Choroid plexus epithelial cell (primary cell): ENCODE results near the gene RPL15.
A peak's percentile ranks its signal among the peaks of the same experiment; 100 is the strongest.

Experiments used
- DNase-seq: peaks from one replicate; pipeline ENCODE4 v3.0.0-alpha.2; 2010; ENCODE audit warnings: low read depth
- H3K4me3 ChIP-seq: 2 replicates; pipeline ENCODE4 v1.5.1; 2011; ENCODE audit warnings: low read depth, mild to moderate bottlenecking, control low read depth, low read length, moderate library complexity
- TF ChIP-seq, protein P1 (sequence below): conservative IDR thresholded peaks from 2 replicates; pipeline ENCODE4 v1.5.1; 2011; ENCODE audit warnings: low read depth, mild to moderate bottlenecking, control low read depth, inconsistent platforms, low read length, moderate library complexity

Gene RPL15

DNA sequence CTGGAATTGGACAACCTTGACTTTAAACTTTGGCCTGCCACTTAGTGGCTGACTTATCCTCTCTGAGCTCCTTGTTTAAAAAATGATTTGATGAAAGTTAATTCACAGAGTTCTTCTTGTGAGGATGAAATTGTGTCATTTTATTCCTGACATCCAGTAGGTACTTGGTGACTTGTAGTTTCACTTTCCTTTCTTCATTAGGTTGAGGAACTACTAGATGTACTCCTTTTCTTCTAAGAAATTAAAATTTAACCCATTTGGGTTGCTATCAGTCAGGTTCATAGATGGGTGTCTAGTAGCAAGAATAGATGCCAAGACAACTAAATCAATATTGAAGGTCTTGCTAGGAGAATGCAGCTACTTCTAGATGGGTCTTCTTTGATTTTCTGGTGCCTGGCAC lies 33.4 kb downstream of the RPL15 start:
- TF ChIP-seq, protein P1, sequence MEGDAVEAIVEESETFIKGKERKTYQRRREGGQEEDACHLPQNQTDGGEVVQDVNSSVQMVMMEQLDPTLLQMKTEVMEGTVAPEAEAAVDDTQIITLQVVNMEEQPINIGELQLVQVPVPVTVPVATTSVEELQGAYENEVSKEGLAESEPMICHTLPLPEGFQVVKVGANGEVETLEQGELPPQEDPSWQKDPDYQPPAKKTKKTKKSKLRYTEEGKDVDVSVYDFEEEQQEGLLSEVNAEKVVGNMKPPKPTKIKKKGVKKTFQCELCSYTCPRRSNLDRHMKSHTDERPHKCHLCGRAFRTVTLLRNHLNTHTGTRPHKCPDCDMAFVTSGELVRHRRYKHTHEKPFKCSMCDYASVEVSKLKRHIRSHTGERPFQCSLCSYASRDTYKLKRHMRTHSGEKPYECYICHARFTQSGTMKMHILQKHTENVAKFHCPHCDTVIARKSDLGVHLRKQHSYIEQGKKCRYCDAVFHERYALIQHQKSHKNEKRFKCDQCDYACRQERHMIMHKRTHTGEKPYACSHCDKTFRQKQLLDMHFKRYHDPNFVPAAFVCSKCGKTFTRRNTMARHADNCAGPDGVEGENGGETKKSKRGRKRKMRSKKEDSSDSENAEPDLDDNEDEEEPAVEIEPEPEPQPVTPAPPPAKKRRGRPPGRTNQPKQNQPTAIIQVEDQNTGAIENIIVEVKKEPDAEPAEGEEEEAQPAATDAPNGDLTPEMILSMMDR, result no peak

DNA sequence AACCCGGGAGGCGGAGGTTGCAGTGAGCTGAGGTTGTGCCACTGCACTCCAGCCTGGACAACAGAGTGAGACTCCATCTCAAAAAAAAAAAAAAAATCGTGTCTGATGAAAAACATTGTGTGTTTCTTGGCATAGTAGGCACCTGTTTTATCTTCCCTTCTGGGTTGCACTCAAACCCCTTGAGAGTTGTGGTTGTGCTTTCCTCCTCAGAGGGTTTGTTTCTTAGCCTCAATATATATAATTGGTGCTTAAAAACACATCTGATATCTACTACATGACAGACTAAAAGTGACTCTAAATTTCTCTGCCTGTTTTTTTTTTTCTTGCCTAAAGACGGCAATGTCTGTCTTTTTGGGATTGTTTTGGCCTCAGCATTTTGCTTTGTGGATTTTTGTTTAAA lies 35.7 kb downstream of the RPL15 start:
- DNase-seq, result no peak
- H3K4me3 ChIP-seq, result no peak overlapping the region
- TF ChIP-seq, protein P1, result no peak

More for the DNA sequence above, 33.4 kb downstream of the RPL15 start:
- no peak for DNase-seq
- H3K4me3 ChIP-seq, result no peak overlapping the region

DNA sequence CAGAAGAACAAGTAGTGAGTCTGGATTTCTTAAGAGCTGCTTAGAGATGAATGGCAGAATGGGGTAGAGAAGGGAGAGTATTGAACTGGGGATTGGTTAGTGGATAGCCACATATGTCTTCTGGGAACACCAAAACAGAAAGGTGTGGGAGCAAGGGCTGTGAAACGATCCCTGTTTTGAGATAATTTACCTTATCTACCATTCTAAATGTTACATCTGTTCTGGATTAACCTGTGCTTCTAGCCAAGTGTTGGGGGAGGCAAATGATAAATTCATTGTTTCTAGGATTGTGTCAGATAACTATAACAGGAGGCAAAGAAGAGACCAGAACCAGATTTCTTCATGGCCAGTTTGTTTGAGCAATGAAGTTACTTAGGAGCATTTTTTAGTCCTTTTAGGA lies 36.6 kb downstream of the RPL15 start:
- no peak for DNase-seq
- TF ChIP-seq, protein P1, result no peak
- H3K4me3 ChIP-seq, result no peak overlapping the region

DNA sequence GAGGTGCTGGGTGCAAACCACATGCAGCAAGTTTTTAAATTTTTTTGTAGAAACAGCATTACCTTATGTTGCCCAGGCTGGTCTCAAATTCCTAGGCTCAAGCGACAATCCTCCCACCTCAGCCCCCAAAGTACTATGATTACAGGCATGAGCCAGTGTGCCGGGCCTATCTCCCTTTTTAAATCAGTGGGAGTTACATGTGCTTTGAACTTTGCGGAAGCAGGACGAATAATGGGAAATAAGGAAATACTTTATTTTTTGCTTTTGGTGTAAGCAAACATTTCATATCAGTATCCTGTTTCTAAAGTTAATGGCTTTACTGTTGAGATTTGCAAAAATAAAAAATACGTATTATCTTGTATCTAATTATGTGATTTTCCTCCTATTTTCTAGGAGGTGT lies 37.2 kb downstream of the RPL15 start:
- no peak for DNase-seq
- no peak overlapping the region for H3K4me3 ChIP-seq
- TF ChIP-seq, protein P1, result no peak

DNA sequence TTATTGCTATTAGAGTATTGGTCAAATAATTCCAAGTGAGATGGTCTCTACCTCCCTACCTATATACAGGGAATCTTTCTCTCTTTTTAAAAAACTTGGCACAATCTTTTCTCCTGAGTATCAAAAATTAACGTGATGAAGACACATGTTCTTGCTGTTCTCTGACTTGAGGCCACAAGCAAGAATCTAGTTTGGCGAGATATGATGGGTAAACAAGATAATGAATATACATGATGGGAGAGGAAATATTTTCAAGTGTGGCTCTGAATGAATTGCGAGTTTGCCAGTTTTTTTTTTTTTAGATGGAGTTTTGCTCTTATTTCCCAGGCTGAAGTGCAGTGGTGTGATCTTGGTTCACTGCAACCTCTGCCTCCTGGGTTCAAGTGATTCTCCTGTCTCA lies 39.8 kb downstream of the RPL15 start:
- H3K4me3 ChIP-seq, result no peak overlapping the region
- TF ChIP-seq, protein P1, result no peak
- DNase-seq, result no peak

DNA sequence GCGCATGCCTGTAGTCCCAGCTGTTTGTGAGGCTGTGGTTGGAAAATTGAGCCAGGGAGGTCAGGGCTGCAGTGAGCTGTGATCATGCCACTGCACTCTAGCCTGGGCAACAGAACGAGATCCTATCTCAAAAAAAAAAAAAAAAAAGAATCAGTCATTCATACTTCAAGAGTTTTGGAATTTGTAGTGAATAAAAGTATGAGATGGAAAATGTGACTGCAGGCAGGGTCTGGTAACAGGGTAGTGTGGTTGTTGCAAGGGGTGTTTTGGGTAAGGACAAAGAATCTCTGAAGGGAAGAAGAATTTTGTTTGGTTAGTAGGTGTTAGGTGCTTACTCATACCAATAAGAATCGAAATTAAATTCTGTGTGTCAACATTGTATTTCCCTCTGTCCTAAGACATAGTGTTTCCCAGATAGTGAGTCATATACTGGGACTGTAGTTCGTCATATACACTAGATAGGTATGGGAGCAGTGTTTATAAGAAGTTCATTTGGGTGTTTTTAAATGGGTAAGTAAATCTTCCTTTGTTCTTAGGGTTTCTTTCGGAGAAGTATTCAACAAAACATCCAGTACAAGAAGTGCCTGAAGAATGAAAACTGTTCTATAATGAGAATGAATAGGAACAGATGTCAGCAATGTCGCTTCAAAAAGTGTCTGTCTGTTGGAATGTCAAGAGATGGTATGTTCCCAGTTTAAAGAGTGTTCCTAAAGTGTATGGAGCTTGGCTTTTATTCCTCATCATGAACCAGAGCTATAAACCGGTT lies 42.4 kb downstream of the RPL15 start:
- H3K4me3 ChIP-seq, result no peak overlapping the region
- TF ChIP-seq, protein P1, result no peak
- DNase-seq, result peak; percentile 87

DNA sequence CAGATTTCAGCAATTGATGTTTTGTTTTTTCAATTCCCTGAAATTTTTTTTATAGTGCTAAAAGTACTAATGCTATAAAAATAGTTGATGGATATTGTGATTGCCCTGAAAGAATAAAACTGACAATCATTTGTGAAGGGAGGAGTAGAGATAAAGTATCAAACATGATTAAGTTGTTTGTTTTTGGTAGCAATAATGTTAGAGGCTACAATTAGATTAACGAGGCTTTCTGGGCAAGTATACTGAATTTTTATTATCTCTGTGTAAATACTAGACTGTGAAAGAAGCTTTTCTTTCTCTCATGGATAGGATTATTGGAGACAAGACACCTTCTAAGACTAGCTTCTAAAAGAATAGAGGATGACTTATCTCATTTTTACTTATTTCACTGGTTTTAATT lies 43.7 kb downstream of the RPL15 start:
- H3K4me3 ChIP-seq, result no peak overlapping the region
- DNase-seq, result no peak
- TF ChIP-seq, protein P1, result no peak
